ENCODE results near the gene NTF3.

The NTF3 gene

GRCh38 chr12:5430641-5431603, 986 bp upstream of the NTF3 start:
- no peak for DNase-seq (ENCODE audit: extremely low read depth in 1 of 2, low read depth in 1 of 2)

GRCh38 chr12:5433081-5433844, 1.4 kb downstream of the NTF3 start:
- DNase-seq (ENCODE audit: extremely low read depth in 1 of 2, low read depth in 1 of 2), result no peak

- no peak for DNase-seq (ENCODE audit: extremely low read depth in 1 of 2, low read depth in 1 of 2)
These were observed 2.1 kb downstream of the NTF3 start for GRCh38 chr12:5433845-5434646.

DNA sequence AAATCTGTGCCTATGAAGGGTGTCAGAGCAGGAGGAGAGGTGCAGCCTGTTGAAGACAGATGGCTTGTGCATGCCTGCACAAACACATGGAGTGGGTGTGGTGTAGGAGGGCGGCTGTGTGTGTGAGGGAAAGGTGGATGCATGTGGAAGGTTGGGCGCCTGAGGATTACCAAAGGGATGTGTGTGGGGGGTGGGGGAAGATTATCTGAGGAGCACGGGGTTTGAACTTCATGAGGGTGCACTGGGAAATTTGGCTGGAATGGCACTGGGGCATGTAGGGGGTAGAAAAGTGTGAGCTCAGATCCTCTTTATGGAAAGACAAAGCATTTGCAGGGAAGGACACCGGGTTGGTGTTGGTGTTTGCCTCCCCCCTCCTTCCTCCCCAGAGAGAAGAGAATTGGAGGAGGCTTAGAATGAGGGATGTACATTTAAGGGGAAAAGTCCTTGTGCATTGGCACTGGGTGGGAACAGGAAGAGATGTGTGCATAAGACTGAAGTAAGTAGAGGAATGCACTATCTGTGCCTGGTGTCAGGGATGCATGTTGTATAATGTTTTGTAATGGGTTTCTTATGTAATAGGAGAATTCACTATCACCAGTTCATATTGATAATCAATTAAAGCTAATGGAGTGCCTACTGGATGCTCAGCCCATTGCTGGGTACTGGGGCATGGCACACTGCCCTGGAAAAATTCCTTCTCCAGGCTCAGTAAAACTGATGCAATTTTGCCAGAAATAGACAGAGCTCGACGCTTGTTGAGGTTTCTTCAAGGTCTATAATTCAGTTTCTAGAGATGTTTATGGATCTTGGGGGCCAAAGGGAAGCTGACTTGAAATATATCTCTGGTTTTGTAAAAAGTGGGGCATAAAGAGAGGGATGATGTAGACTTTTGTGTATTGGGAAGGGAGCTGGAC, 3.0 kb downstream of the NTF3 start:
- DNase-seq (ENCODE audit: extremely low read depth in 1 of 2, low read depth in 1 of 2), result no peak

GRCh38 chr12:5437182-5437583, 5.3 kb downstream of the NTF3 start:
- no peak for DNase-seq (ENCODE audit: extremely low read depth in 1 of 2, low read depth in 1 of 2)

- DNase-seq (ENCODE audit: extremely low read depth in 1 of 2, low read depth in 1 of 2), result no peak
These were observed 5.7 kb downstream of the NTF3 start for GRCh38 chr12:5437589-5437988.

DNA sequence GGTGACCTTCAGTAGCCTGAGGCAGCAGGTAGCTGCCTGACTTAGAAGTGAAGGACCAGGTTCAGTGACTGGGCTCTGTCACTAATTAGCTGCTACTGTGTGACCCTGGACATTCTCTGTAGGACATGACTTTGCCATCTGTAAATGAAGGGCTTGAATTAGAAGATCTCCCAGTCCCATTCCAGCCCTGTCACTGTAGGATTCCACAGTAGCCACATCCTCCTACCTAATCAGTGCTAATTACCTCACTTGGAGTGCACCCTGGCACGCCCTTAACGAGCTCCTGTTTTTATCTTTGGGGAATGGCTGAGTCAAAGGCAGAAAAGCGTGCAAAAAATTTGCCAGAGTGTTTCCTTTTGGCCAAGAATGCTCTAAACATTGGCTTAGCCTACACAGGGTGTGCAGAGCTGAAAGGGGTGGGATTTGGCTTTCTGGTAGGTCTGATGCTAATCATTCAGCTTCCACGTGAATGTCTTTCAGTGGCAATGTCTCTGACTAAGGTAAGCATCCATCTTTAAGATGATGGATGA, 6.8 kb downstream of the NTF3 start:
- no peak for DNase-seq (ENCODE audit: extremely low read depth in 1 of 2, low read depth in 1 of 2)

DNA sequence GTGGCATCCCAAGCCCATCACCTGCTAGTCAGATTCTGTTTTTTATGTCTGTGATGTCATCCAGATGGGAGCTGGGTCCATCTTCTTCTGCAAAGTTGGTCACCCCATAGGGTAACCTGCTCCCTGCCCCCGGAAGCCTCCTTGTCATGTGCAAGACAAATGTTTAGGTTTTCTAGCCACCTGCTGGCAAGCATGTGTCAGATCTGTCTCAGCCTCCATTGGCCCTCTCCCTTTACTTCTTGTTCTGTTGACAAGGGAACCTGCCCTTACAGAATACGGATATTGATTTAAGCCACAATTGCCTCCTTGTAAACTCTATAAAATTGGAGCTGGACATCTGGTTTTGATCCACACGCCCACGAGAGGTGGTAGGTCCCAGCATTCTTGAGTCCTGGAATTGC, 7.5 kb downstream of the NTF3 start:
- no peak for DNase-seq (ENCODE audit: extremely low read depth in 1 of 2, low read depth in 1 of 2)

- DNase-seq (ENCODE audit: extremely low read depth in 1 of 2, low read depth in 1 of 2), result no peak
These were observed 7.9 kb downstream of the NTF3 start for GRCh38 chr12:5439788-5440300.

DNA sequence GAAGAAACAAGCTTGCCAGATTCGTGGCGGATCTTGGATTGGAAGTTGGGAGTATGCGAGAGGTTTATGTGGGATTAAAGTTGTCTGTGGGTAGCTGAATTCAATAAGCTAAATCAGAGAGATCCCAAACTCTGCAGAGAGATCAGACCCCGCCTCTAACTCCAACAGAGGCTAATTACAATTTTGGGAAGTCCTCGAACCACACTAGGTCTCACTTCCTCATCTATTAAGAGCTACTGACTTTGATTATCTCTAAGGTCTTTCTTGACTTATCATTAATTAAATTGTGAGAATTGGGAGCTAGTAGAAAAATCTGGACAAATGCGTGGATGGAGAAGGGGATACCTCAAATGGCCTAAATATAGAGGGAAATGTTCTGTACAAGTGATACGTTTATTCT, 9.1 kb downstream of the NTF3 start:
- DNase-seq (ENCODE audit: extremely low read depth in 1 of 2, low read depth in 1 of 2), result no peak

- no peak for DNase-seq (ENCODE audit: extremely low read depth in 1 of 2, low read depth in 1 of 2)
These were observed 9.8 kb downstream of the NTF3 start for GRCh38 chr12:5441497-5442236.

DNA sequence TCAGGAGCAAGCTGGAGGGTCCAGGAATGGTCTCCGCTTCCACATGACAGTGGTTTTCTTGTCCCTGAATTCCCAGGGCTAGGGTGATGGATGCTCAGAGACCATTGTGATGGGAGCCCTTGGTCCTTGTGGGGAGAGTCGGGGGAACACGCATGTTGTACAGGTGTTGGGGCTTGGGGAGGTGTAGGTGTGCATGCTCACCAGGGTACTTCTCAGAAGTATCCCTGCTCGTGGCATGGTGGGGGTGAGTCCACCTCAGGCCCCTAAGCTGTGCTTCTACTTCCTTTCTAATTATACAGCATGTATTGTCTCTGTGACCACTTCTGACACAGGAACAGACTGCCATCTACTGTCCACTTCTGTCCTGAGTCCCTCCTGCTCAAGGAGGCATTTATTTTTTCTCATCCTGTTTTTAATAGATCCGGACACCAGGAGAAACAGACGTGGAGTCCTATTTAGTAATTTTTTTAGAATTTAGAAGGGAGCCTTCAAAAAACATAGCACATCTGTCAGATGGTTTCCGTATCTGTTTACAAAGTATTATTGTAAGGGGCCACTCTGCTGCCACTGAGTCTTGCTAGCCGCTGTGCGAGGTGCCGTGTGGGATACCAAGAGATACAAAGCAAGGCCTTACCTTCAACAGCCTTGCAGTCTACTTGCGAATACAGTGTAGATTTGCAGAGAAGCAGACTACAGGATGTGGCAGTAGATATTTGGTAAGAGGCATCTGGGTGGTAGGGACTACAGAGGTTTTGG, 10.5 kb downstream of the NTF3 start:
- no peak for DNase-seq (ENCODE audit: extremely low read depth in 1 of 2, low read depth in 1 of 2)

DNA sequence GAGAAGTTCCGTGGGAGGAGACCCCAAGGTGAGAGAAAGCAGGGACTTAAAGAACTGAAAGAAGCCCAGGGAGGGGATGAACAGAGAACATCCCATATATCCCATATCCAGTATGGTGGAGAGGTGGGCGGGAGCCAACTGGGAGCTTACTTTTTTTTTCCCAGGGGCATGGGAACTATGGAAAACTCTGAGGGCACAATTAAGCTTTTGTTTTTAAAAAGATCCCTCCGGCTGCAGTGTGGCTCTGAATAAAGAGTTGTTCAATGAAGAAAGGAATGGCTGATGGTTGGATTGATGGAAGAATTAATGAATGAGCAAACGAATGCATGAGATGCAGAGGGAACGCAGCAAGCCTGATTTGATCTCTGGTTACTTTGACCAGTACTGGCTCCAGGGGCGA, 12.6 kb downstream of the NTF3 start:
- DNase-seq (ENCODE audit: extremely low read depth in 1 of 2, low read depth in 1 of 2), result no peak

- DNase-seq (ENCODE audit: extremely low read depth in 1 of 2, low read depth in 1 of 2), result no peak
These were observed 15.4 kb downstream of the NTF3 start for GRCh38 chr12:5447320-5447719.

DNA sequence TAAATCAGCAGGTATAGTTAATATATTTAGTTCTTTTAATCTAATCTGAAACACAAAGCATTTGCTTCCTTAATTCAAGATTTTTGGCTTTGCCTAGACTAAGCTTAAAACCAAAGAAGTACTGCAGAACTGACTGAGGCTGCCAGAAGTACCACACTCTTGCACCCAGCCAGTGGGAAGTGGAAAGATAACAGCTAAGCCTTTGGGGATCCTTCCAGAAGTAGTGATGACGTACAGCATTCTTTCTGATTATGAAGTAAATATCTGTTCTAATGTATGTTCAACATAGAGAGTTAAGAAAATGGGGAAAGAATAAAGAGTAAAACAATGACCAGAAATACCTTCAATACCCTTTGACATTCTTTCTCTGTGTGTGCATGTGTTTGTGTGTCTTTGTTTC, 19.3 kb downstream of the NTF3 start:
- DNase-seq (ENCODE audit: extremely low read depth in 1 of 2, low read depth in 1 of 2), result no peak

DNA sequence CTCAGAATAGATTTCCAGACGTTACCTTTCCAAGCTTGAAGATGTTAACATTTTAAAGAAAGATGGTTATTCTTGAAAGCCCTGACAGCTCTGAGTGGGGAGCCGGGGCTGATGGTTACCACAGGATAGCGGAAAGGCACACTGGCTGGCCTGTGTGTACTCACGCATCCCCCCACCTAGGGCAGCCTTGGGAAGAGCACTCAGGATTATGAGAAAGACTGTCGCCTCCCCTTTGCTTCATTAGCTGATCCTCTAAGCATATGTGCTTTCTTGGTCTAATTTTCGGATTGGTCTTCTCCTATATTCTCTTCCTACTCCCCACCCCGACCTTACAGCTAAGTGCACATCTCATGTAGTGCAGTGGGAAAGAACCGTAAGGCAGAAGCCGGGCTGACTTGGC, 20.7 kb downstream of the NTF3 start:
- no peak for DNase-seq (ENCODE audit: extremely low read depth in 1 of 2, low read depth in 1 of 2)

DNA sequence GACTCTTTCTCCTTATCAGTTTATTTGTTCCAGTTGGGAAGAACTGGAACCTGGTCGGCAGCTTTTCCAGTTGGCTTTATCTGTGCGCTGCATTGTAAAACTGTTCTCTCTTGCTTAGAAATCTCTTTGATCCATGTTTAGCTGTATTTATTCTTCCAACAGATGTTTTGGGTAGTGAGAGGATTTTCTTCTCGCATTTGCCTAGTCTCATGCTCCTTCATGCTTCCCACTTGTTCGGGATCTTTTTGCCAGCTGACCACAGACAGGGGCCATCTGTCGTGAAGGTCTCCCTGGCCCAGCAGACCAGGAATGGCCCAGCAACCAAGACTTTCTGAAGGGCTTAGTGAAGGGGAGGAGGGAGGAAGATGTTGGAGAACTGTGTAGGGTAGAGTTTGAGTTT, 21.6 kb downstream of the NTF3 start:
- DNase-seq (ENCODE audit: extremely low read depth in 1 of 2, low read depth in 1 of 2), result no peak

GRCh38 chr12:5455045-5455444, 23.1 kb downstream of the NTF3 start:
- DNase-seq (ENCODE audit: extremely low read depth in 1 of 2, low read depth in 1 of 2), result no peak

Data from activated CD8-positive, alpha-beta memory T cell treated with anti-CD3 and anti-CD28 coated beads for 1 hour (primary cell).